Coronary artery (tissue), 2 donors: ENCODE data around the gene APOBEC3G.

Experiments used
- DNase-seq: peaks from one replicate; pipeline ENCODE4 v3.0.0-alpha.2; 2017; ENCODE audit warnings: low spot score
- H3K27ac ChIP-seq, 2 donors: fragments of 200-600 bp; sonication (generic); one replicate each; pipeline ENCODE4 v1.5.1; 2016 to 2019
- H3K4me3 ChIP-seq: fragments of 200-600 bp; sonication (generic); 2 replicates; pipeline ENCODE4 v1.5.1; 2016; ENCODE audit warnings: mild to moderate bottlenecking, moderate library complexity
- CTCF ChIP-seq: fragments of 200-600 bp; sonication (generic); IDR thresholded peaks from one replicate; pipeline ENCODE4 v1.5.1; 2019; ENCODE audit warnings: antibody characterized with exemption

Gene APOBEC3G

GRCh38 chr22:39097098-39098020 lies 20.3 kb downstream of the APOBEC3G start, which contains the start of gene APOBEC3H:
Gene APOBEC3H, plus strand, starts transcription at chr22:39097244. Its CDS starts 3,035 bp downstream, at chr22:39100279.
- DNase-seq, result no peak
- TF ChIP-seq CTCF, result no peak
- Histone ChIP-seq H3K27ac (peak within 1 kb of the TSS in 1 of 2 donors; percentile 37), H3K4me3 (no peak within 1 kb of the TSS)

- H3K4me3 ChIP-seq, result no peak overlapping the region
- H3K27ac ChIP-seq, result no peak overlapping the region
- no peak for TF ChIP-seq CTCF
- no peak for DNase-seq
Measured at GRCh38 chr22:39098026-39098425, 21.0 kb downstream of the APOBEC3G start.

- DNase-seq, result no peak
- Histone ChIP-seq H3K4me3 (no peak overlapping the region), H3K27ac (no peak overlapping the region)
- no peak for TF ChIP-seq CTCF
Measured at GRCh38 chr22:39098576-39098975, 21.5 kb downstream of the APOBEC3G start.

GRCh38 chr22:39101226-39101625 lies 24.2 kb downstream of the APOBEC3G start:
- H3K27ac ChIP-seq, result no peak overlapping the region
- H3K4me3 ChIP-seq, result no peak overlapping the region
- DNase-seq, result no peak
- no peak for TF ChIP-seq CTCF

- H3K4me3 ChIP-seq, result no peak overlapping the region
Measured at GRCh38 chr22:39103431-39103830, 26.4 kb downstream of the APOBEC3G start.

GRCh38 chr22:39106326-39106725 lies 29.3 kb downstream of the APOBEC3G start:
- TF ChIP-seq CTCF, result no peak
- Histone ChIP-seq H3K4me3 (no peak overlapping the region), H3K27ac (no peak overlapping the region)
- DNase-seq, result no peak

More at GRCh38 chr22:39103431-39103830, 26.4 kb downstream of the APOBEC3G start:
- no peak for DNase-seq
- no peak overlapping the region for H3K27ac ChIP-seq
- no peak for TF ChIP-seq CTCF

- TF ChIP-seq CTCF, result no peak
- H3K27ac ChIP-seq, result no peak overlapping the region
- H3K4me3 ChIP-seq, result no peak overlapping the region
- DNase-seq, result no peak
Measured at GRCh38 chr22:39108487-39108886, 31.4 kb downstream of the APOBEC3G start.
